GM21381 (cell line): Measurements from ENCODE around the gene RASGRF2.
"Not testable (repeated sequence)": the region's sequence is repeated elsewhere in the genome, so short reads cannot be mapped to it uniquely, and the experiment has no call there.

Experiments
- ATAC-seq: cut with Tn5 transposase; IDR thresholded peaks from one replicate; pipeline ENCODE4 v1.9.1; 2021; ENCODE audit warnings: mild to moderate bottlenecking, moderate library complexity; ENCODE audit not compliant: unreplicated experiment

Gene RASGRF2

DNA sequence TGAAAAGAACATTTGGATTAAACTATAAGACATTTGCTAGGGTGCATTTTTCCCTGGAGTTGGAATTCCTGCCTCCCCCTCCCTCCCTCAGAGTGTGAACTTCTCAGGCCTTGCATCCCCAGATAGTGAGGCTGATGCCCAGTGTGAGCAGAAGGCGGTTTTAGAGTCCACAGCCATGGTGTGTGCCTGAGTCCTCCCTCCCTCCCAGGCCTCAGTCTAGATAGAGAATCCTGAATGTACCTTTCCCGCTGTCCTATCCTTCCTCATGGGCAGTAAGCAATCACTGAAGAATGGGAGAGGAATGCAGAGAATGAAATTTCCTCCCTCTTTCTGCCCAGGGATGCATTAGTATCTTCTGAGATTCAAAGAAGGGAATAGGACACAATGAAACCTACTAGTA is 108.5 kb downstream of the RASGRF2 start:
- no peak for ATAC-seq

DNA sequence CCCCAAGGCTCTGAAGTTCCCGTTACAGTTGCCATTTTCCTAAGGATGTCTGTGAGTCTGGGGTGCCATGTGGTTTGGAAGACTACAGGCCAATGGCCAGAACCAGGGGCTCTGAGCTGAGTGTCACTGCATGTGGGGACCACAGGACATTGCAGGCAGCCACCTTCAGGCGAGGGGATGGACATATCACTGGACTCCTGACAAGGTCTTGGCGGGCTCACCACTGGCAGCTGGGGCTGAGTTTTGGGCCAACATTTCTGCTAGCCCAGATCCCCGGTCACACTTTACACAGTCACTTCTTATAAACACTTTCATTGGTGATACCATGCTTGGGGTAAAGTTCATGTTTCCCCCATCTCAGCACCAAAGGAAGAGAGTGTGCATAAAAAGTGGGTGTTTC is 109.8 kb downstream of the RASGRF2 start:
- ATAC-seq = no peak

DNA sequence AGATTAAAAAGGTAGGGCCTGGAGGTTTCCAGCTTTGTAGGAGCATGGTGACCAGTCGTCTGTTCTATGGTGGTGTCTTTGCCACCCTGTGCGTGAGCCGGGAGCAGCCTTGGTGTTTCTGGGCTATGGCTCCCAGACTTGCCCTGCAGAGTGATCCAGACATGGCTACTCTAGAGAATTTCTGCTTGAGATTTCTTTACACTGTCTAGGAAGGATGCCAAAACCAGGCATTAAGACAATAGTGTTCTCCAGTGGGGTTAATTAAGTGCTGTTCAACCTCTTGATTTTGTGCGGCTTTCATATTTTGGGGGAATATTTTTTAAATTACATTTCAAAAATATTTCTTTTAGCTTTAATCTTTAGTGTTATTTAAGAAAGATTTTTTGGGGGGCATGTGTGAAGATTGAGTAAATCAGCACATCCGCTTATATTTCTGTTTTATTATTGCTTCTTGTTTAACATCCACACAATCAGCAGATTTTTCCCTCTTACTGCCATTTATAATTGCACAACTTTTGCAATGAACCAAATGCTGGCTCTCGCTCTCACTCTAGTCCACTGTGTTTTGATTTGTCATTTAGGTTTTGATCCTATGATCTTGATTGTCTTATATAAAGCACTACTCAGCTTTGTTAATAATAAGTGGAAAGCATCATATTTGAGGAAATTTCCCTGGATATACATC is 110.5 kb downstream of the RASGRF2 start:
- no peak for ATAC-seq

DNA sequence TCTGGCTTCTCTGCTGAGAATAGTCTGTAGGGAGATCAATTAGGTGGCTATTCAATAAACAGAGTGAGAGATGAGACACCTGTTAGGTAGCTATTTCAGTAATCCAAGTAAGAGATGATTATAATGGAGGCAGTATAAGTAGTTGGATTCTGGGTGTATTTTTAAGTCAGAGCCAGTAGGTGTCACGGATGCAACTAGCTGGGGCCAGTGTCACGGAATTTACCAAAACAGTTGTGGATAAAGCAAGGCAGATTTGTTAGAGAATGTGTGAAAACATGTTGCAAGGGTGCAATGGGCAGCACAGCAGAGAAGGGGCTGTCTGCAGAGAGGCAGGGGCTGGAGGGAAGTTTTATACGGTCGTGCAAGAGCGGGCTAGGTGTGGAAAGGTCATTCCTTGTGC is 114.9 kb downstream of the RASGRF2 start:
- no peak for ATAC-seq

DNA sequence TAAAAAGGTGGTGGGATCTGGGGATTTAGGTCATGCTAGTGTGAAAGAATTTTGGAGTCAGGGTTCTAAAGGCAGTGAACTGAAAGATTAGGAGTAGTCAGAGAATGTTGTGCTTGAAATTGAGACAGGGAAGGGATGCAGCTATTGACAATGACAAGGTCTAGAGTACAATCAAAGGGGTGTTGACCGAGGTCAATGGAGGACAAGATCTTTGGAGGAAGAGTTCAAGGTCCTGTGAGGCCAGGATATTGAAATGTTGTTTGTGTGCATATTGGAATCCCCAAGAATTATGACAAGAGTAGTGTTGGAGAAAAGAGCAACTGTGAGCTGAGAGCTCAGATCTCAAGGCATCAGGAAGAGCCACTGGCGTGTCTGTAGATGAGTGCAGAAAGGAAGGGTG is 116.9 kb downstream of the RASGRF2 start:
- ATAC-seq = no peak

DNA sequence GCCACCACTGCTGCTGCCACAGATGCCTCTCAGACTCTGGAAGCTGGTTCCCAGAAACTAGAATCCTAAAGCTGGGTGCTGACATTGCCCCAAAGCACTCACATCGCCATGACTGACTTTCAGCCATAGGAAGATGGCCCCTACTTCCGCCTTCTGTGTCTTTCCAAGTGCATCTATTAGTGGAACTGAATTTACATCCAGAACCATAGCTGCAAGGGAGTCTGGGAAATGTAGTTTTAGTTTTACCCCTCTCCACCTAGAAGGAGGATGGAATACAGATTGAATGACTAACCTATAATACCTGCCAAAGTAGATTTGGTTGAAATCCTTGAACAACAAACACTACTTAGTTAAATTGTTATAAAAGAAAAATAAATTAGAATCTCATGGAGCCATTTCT is 118.8 kb downstream of the RASGRF2 start:
- no peak for ATAC-seq

DNA sequence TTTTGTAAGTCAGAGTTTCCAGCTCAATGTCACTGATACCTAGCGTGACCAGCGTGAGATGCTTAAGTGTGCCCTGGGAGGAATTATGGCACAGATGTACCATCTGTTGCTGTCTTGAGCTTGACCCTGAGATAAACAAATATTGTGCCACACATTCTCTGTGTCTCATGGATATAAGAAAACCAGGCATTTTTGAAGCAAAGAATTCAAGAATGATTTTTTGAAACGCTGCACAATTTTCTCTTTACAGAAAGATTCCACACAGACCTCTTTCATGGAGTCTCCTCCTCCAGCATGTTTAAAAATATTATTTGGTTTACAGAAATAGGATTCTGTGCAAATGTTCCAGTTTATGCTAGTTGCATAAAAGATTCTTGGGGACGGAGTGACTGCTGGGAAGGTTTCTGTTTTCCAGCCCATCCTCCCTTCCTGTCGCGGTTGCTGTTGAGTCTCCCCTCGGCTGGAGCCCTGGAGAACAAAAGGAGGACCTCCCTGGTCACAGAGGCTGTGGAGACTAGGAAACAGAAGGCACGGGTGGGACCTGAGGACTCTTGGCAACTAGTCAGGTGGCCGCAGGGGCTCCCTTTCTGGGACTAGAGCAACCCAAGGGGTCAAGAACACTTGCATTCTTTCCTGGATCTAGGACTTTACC is 120.8 kb downstream of the RASGRF2 start:
- ATAC-seq = no peak

DNA sequence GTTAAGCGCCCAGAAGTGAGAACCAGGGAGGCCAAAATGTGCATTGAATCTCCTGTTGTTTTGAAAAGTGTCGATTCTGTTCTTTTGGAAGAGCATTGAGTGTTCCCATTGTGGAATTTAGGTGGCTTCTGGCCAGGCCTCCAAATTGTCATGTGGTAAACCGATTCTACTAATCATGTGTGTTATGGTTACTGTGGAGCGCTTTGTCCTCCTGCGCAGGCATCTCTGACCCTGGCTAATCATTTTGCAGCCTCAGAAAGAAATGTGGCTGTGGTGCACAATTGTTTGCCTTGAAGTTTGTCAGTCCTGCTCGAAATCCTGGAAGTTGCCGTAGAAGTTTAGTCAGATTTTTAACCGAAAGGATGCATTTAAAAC is 121.3 kb downstream of the RASGRF2 start:
- no peak for ATAC-seq

DNA sequence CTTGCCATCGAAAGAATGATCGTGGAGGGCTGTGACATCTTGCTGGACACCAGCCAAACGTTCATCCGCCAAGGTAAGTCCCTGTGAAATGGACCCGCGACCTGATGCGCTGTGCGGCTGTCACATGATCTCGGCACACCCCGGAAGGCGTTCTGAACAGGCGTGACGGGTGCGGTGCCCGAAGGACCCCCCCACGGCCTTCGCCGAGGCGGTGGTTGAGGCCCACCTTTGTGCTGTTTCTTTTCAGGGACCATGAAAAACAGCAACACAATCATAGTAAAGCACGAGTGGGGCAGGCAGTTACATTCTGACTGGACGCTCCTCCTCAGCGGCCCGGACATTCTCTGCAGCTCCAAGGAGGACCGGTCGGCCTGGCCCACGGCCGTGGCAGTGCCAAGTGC is 126.7 kb downstream of the RASGRF2 start:
- no peak for ATAC-seq

DNA sequence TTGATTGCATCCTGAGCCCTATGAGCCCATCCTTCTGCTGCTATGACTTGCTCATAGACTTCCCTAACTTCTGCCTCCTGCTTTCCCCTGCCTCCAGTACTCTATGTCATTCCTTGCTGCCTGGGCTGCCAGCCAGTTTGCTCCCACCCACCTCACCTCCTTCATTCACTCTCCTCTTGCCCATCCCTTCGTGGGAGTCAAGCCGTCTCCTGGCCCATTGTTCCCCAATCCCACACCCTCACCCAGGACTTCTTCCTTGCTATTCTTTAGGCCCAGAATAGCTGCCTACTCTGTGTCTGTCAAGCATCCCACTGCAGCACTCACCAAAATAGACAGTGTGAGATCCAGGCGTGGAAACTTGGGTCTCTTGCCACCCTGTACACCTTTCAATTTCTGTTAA is 131.0 kb downstream of the RASGRF2 start:
- ATAC-seq = no peak

DNA sequence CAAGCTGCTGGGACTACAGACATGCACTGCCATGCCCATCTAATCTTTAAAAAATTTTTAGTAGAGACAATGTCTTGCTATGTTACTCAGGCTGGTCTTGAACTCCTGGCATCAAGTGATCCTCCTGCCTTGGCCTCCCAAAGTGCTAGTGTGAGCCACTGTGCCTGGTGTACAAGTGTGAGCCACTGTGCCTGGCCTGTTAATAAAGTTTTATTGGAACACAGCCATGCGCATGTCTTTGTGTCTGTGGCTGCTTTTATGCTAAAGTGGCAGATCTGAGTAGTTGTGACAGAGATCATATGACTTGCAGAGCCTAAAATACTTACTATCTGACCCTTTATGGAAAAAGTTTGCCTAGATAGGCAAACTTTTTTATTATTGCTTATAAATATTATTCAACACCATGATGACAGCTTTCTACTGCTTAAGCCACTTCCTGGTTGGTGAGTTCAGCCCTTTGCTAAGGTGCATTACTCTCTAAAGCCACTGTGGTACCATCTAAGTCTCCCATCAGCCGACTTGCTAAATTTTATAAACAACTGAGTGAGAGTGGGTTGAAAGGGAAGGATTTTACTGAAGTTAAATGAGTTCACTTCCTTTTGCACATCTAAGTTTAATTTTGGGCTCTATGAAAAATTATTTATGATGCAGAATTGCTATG is 133.5 kb downstream of the RASGRF2 start:
- no peak for ATAC-seq

DNA sequence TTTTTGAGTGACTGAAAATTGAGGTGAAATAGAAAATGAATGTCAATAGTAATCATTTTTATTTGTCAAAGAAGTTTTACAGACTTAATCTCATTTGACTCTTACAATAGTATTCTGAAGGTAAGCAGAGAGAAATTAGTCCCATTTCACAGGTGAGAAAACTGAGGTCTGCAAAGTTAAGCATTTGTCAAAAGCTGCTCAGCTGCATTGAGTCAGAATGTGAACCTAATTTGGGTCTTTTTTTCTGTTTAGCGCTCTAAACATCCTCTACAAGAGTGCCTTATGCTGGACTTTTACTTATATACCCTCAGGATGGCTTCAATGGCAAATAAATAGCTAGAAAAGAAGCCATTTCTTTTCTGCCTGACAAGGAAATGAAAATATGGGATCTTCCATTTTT is 135.7 kb downstream of the RASGRF2 start:
- ATAC-seq = no peak

DNA sequence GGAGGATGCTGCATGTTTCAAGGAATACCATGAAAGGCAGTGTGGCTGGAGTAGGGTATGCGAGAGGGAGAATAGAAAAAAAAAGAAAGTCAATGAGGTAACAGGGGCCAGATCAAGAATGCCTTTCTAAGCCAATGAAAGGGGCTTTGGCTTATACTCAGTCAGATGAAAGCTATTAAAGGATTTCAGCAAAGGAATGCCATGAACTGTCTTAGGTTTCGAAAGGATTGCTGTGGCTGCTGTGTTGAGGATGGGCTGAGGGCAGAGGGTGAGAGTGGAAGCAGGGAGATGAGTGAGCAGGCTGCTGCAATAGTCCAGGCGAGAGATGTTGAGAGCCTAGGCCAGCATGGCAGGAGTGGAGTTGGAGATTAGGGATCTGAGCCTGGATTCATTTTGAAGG is 137.6 kb downstream of the RASGRF2 start:
- ATAC-seq = no peak

DNA sequence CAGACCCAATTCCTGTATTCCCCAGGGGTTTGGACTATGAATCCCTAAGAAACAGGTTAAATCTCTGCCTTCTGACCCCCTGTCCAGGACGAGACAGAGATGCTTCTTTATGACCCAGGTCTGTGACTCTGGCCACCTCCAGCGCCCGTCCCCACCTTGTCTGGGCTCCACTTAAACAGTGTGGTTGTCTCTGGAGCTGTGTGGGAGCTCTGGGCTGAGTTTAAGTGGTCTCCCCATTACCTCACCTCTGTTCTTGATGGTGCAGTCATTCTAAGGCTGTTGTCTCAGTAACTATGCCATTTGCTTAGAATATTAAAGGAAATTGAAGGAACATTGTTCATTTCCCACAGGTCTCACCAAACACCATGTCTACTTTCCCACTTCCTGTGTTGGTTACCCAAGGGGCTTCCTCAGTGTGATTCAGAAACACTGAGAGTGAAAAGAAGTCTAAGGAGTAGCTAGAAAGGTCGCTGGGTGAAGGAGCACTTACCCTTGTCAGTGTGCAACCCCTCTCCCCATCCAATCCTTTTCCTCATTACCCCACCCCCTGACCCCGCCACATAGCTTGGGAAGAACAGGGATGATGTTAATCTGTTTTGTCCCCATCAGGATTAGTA is 145.2 kb downstream of the RASGRF2 start:
- ATAC-seq = no peak

DNA sequence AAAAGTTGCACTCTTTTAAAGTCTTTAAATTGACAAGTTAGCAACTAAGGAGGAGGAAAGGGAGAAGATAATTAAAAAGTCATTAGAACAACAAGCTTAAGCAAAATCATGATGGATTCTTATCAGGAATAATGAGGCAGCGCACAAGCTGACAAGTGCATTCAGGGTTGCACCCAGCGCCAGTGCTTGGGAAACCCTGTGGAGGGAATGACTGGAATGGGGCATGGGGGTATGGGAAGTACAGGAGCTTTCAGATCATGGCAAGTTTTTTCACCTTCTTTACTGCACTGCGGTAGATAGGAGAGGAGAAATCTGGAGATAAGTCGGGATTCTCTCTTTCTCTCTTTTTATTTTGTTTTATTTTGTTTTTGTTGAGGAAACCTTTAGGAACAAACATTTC is 155.1 kb downstream of the RASGRF2 start:
- ATAC-seq = no peak

DNA sequence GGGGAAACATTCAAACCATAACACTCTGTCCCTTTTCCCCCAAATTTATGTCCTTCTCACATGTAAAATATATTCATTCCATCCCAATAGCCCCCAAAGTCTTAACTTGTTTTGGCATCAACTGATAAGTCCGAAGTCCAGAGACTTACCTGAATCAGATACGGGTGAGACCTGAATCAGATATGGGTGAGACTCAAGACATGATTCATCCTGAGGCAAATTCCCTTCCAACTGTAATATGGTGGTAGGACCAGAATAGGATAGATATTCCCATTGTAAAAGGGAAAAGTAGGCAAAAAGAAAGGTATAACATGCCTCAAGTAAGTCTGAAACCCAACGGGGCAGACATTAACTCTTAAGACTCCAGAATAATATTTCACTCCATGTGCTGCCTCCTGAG is 157.4 kb downstream of the RASGRF2 start:
- ATAC-seq = no peak

DNA sequence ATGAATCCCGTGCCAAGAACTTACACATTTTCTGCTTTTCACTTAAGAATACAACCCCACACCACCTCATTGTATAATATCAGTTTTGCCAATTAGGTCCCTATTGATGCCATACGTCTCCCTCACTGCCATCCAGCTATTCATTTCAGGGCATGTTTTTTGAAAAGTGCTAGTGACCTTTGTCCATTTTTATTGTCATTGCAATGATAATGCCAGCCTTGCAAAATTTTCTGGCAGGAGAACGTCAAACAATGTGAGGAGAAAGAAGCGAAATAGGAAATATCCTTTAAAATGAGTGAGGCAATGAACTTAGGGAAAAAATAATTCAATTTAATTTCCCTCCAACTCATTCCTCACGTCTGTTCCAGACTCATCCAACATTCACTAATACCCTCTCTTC is 161.1 kb downstream of the RASGRF2 start:
- no peak for ATAC-seq

DNA sequence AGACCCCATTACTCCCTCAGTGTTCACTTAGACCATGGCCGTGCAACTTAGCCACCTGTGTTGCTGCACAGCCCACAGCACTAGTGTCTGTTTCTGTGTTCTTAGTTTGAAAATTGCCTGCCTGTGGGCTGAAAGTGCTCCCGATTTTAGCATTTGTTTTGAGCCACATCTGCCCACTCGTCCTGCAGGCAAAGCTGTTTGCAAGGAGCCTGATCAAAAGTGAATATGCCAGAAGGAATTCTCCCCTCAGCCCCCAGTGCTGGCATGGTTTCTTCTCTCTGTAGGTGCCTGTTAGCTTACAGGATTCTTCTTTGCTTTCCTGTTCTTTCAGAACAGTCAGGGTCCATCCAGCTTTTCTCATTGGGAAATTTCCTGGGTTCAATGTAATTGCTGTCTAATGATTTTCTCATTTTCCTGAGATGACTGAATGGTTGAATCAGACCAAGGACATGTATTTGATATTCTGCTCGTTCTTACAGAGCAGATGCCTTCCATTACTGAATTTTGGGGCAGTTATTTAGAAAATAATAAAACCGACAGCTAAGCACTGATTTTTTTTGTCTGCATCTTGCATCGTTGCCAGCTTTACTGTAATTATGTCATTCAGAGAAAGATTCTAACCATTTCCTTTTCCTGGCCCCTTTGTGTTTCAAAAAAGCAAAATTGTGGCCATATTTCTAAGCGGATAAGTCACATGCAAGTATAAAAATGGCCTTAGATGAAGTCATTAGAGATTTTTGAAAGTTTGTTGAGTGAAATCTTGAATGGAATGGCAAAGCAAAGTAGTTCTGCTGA is 161.9 kb downstream of the RASGRF2 start:
- no peak for ATAC-seq

DNA sequence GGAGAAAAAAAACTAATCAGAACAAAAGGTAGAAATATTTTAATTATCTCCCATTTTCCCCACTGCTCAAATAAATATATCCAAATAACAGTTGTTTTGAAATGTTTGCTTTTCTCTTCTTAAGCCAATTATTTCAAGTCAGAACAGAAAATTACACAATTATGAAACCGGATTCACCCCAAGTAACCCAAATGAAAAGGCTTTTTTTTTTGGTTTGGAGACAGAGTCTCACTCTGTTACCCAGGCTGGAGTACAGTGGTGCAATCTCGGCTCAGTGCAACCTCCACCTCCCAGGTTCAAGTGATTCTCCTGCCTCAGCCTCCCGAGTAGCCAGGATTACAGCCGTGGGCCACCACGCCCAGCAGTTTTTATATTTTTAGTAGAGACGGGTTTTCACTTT is 164.5 kb downstream of the RASGRF2 start:
- ATAC-seq = not testable (repeated sequence)

DNA sequence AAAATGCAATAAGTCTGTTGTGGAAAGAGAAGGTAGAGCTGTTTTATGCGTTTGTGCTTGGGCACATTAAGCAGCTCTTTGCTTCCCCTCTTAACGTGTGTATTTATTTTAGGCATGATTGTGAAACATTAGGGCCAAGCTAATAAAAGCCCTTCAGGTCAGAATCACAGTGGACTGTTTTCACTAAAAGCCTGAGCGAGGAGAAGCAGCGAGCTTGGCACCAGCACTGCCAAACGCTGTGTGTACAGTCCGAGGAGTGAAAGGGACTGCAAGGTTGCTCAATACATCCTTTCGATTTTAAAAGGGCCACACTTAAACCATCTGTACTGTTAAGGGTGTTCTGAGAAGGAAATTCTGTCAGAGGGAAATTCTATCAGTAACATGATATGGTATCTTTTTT is 165.8 kb downstream of the RASGRF2 start:
- no peak for ATAC-seq

DNA sequence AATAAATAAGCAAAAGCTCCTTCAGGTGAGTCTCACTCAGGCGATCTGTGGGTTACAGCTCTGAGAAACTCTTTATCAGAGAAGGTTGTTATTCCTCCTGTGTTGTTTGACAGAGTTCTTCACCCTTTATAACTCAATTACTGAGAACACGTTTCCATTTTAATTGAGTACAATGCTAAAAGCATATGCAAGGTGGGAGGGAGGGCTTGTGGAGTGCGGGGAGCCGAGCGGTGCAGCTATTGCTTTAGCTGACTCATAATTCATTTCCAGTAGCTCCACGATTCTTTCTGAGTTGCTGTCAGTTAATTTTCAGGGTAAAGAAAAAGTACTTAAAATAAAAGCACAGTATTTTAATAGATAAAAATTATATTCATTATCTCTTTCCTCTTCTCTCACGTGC is 168.3 kb downstream of the RASGRF2 start:
- ATAC-seq = no peak
